Mesenchymal stem cell (in vitro differentiated cells and primary cell): ENCODE results near the gene SMPD3.

Experiments
- DNase-seq: peaks from one replicate; pipeline ENCODE4 v3.0.0-alpha.2; 2013
- H2AFZ ChIP-seq: one replicate; pipeline ENCODE4 v1.6.1; 2013; ENCODE audit warnings: low read depth, mild to moderate bottlenecking, control low read depth, inconsistent platforms, low read length, moderate library complexity
- H2AK5ac ChIP-seq: 2 replicates; pipeline ENCODE4 v1.6.1; 2013; ENCODE audit warnings: low read length, moderate library complexity, mild to moderate bottlenecking, inconsistent platforms; ENCODE audit not compliant: severe bottlenecking
- H2BK120ac ChIP-seq: one replicate; pipeline ENCODE4 v1.6.1; 2013; ENCODE audit warnings: low read depth, mild to moderate bottlenecking, inconsistent platforms, low read length, moderate library complexity
- H2BK12ac ChIP-seq, 2 experiments: one replicate each; pipeline ENCODE4 v1.6.1; 2013; ENCODE audit warnings: inconsistent platforms in 2 of 2, low read length in 2 of 2, mild to moderate bottlenecking in 2 of 2, moderate library complexity in 2 of 2, control low read depth in 1 of 2
- H2BK15ac ChIP-seq: one replicate; pipeline ENCODE4 v1.6.1; 2013; ENCODE audit warnings: mild to moderate bottlenecking, low read depth, inconsistent platforms; ENCODE audit not compliant: poor library complexity, severe bottlenecking
- H2BK5ac ChIP-seq: 2 replicates; pipeline ENCODE4 v1.6.1; 2013; ENCODE audit warnings: low read depth, mild to moderate bottlenecking, low read length, control low read depth, inconsistent platforms; ENCODE audit not compliant: poor library complexity, severe bottlenecking
- H3K14ac ChIP-seq, 2 experiments: one replicate each; pipeline ENCODE4 v1.6.1; 2013; ENCODE audit warnings: inconsistent platforms in 2 of 2, low read length in 2 of 2, control low read depth in 1 of 2, mild to moderate bottlenecking in 1 of 2, moderate library complexity in 1 of 2
- H3K18ac ChIP-seq, 2 experiments: one replicate each; pipeline ENCODE4 v1.6.1; 2013; ENCODE audit warnings: inconsistent platforms in 2 of 2, low read length in 2 of 2, control low read depth in 1 of 2, low read depth in 1 of 2, mild to moderate bottlenecking in 1 of 2
- H3K23ac ChIP-seq, 2 experiments: one replicate each; pipeline ENCODE4 v1.6.1; 2013; ENCODE audit warnings: inconsistent platforms in 2 of 2, low read length in 2 of 2, mild to moderate bottlenecking in 2 of 2, moderate library complexity in 2 of 2, control low read depth in 1 of 2
- H3K27ac ChIP-seq: 2 replicates; pipeline ENCODE4 v1.5.1; 2013; ENCODE audit warnings: mild to moderate bottlenecking, moderate library complexity, low read length, control low read depth, inconsistent platforms; ENCODE audit not compliant: poor library complexity, severe bottlenecking
- H3K27me3 ChIP-seq, 2 experiments: 2 replicates each; pipeline versions ENCODE4 v1.6.1 to v1.7.0; 2013; ENCODE audit warnings: low read length in 2 of 2, mild to moderate bottlenecking in 2 of 2, moderate library complexity in 2 of 2, control low read depth in 1 of 2, inconsistent platforms in 1 of 2; ENCODE audit not compliant: control insufficient read depth in 1 of 2, insufficient read depth in 1 of 2
- H3K36me3 ChIP-seq, 2 experiments: 2 replicates each; pipeline versions ENCODE4 v1.6.1 to v1.7.0; 2013; ENCODE audit warnings: low read length in 2 of 2, control low read depth in 1 of 2, inconsistent platforms in 1 of 2, low read depth in 1 of 2, mild to moderate bottlenecking in 1 of 2; ENCODE audit not compliant: insufficient read depth in 2 of 2, control insufficient read depth in 1 of 2
- H3K4ac ChIP-seq, 2 experiments: one replicate each; pipeline ENCODE4 v1.6.1; 2013; ENCODE audit warnings: inconsistent platforms in 2 of 2, low read length in 2 of 2, mild to moderate bottlenecking in 2 of 2, moderate library complexity in 2 of 2, control low read depth in 1 of 2, low read depth in 1 of 2
- H3K4me1 ChIP-seq: 2 replicates; pipeline ENCODE4 v1.6.1; 2013; ENCODE audit warnings: low read depth, low read length, control low read depth; ENCODE audit not compliant: control insufficient read depth, insufficient read depth
- H3K4me2 ChIP-seq: 2 replicates; pipeline ENCODE4 v1.6.1; 2013; ENCODE audit warnings: low read length, mild to moderate bottlenecking, inconsistent platforms; ENCODE audit not compliant: poor library complexity, severe bottlenecking
- H3K4me3 ChIP-seq, 2 experiments: 2 replicates each; pipeline versions ENCODE4 v1.5.1 to v1.7.0; 2013; ENCODE audit warnings: low read length in 2 of 2, mild to moderate bottlenecking in 2 of 2, control low read depth in 1 of 2, low read depth in 1 of 2; ENCODE audit not compliant: insufficient read depth in 1 of 2
- H3K79me1 ChIP-seq: replicated peaks from 2 replicates; pipeline ENCODE4 v1.6.1; 2013; ENCODE audit warnings: mild to moderate bottlenecking, control low read depth, low read length, inconsistent platforms; ENCODE audit not compliant: poor library complexity, severe bottlenecking
- H3K9ac ChIP-seq: 2 replicates; pipeline ENCODE4 v1.7.0; 2013; ENCODE audit warnings: mild to moderate bottlenecking, low read length, moderate library complexity
- H3K9me3 ChIP-seq: 2 replicates; pipeline ENCODE4 v1.7.0; 2013; ENCODE audit warnings: mild to moderate bottlenecking, low read length; ENCODE audit not compliant: control insufficient read depth
- H4K8ac ChIP-seq: one replicate; pipeline ENCODE4 v1.6.1; 2013; ENCODE audit warnings: inconsistent platforms, mild to moderate bottlenecking, low read length, moderate library complexity
- H4K91ac ChIP-seq: one replicate; pipeline ENCODE4 v1.6.1; 2013; ENCODE audit warnings: mild to moderate bottlenecking, low read length, inconsistent platforms
- WGBS: methylation state at CpG from one replicate; pipeline ENCODE4 v1.1.7; 2013; ENCODE audit warnings: mixed read lengths; 5-methylcytosine and 5-hydroxymethylcytosine counted together

The SMPD3 gene

GRCh38 chr16:68458101-68458500, 9.8 kb upstream of the SMPD3 start:
- peaks cover 41 to 48% of the 10 kb centered on the region in 2 experiments for H3K27me3 ChIP-seq
- WGBS: 92% methylated on average over 3 of the region's 3 CpGs
- H3K79me1 ChIP-seq: no peaks in the 10 kb centered on the region
- no peak overlapping the region for H2BK12ac ChIP-seq
- no peak overlapping the region for H3K18ac ChIP-seq
- H2AK5ac ChIP-seq: no peak overlapping the region
- no peak overlapping the region for H2BK5ac ChIP-seq
- H3K9ac ChIP-seq: no peak overlapping the region
- H3K4ac ChIP-seq: no peak overlapping the region
- no peak overlapping the region for H2BK120ac ChIP-seq
- no peak overlapping the region for H3K27ac ChIP-seq
- no peak overlapping the region for H3K23ac ChIP-seq
- H3K14ac ChIP-seq: no peak overlapping the region
- H3K4me1 ChIP-seq: no peaks in the 10 kb centered on the region
- H3K4me2 ChIP-seq: peak overlapping the region; percentile 6
- H4K8ac ChIP-seq: no peak overlapping the region
- H3K36me3 ChIP-seq: no peaks in the 10 kb centered on the region
- H4K91ac ChIP-seq: no peak overlapping the region
- no peak for DNase-seq
- H2AFZ ChIP-seq: no peak overlapping the region
- peaks cover 5% of the 10 kb centered on the region for H3K9me3 ChIP-seq
- H3K4me3 ChIP-seq: no peak overlapping the region
- H2BK15ac ChIP-seq: no peak overlapping the region

- H2AFZ ChIP-seq: no peak overlapping the region
- H3K14ac ChIP-seq: no peak overlapping the region
- H3K4ac ChIP-seq: no peak overlapping the region
- H3K27ac ChIP-seq: no peak overlapping the region
- no peaks in the 10 kb centered on the region for H3K79me1 ChIP-seq
- no peak overlapping the region for H3K4me2 ChIP-seq
- no peak overlapping the region for H2AK5ac ChIP-seq
- no peak overlapping the region for H2BK15ac ChIP-seq
- no peak overlapping the region for H4K91ac ChIP-seq
- no peaks in the 10 kb centered on the region for H3K4me1 ChIP-seq
- no peak overlapping the region for H3K18ac ChIP-seq
- no peak for DNase-seq
- no peak overlapping the region for H3K4me3 ChIP-seq
- H4K8ac ChIP-seq: no peak overlapping the region
- no peak overlapping the region for H3K9ac ChIP-seq
- H2BK120ac ChIP-seq: no peak overlapping the region
- no peaks in the 10 kb centered on the region for H3K9me3 ChIP-seq
- no peak overlapping the region for H2BK5ac ChIP-seq
- WGBS: 81% methylated on average over 3 of the region's 3 CpGs
- no peak overlapping the region for H2BK12ac ChIP-seq
- H3K36me3 ChIP-seq: no peaks in the 10 kb centered on the region
- peaks cover 39 to 46% of the 10 kb centered on the region in 2 experiments for H3K27me3 ChIP-seq
- no peak overlapping the region for H3K23ac ChIP-seq
Measured at GRCh38 chr16:68455631-68456030, 7.3 kb upstream of the SMPD3 start.

- Histone ChIP-seq H3K79me1 (no peaks in the 10 kb centered on the region), H3K27me3 (peaks cover 35 to 43% of the 10 kb centered on the region in 2 experiments), H3K4me3 (no peak overlapping the region), H3K23ac (no peak overlapping the region), H2BK12ac (no peak overlapping the region), H4K91ac (no peak overlapping the region), H2BK120ac (no peak overlapping the region), H3K4me2 (no peak overlapping the region), H3K18ac (no peak overlapping the region), H4K8ac (no peak overlapping the region), H3K36me3 (no peaks in the 10 kb centered on the region), H3K4ac (no peak overlapping the region), H3K27ac (no peak overlapping the region), H3K14ac (no peak overlapping the region), H3K9ac (no peak overlapping the region), H2AK5ac (no peak overlapping the region), H2AFZ (no peak overlapping the region), H2BK5ac (no peak overlapping the region), H2BK15ac (no peak overlapping the region), H3K4me1 (no peaks in the 10 kb centered on the region), H3K9me3 (no peaks in the 10 kb centered on the region)
- 83% methylated on average over 4 of the region's 5 CpGs for WGBS
- no peak for DNase-seq
Measured at GRCh38 chr16:68454920-68455435, 6.7 kb upstream of the SMPD3 start.

- Histone ChIP-seq H3K27ac (no peak overlapping the region), H3K79me1 (no peaks in the 10 kb centered on the region), H3K4me3 (no peak overlapping the region), H2BK15ac (no peak overlapping the region), H4K8ac (no peak overlapping the region), H2BK12ac (no peak overlapping the region), H3K9ac (no peak overlapping the region), H3K14ac (no peak overlapping the region), H3K27me3 (peaks cover 26 to 41% of the 10 kb centered on the region in 2 experiments), H2BK5ac (no peak overlapping the region), H3K36me3 (no peaks in the 10 kb centered on the region), H3K4me2 (no peak overlapping the region), H2BK120ac (no peak overlapping the region), H3K9me3 (no peaks in the 10 kb centered on the region), H3K4ac (no peak overlapping the region), H3K23ac (no peak overlapping the region), H3K4me1 (peaks cover 4% of the 10 kb centered on the region), H4K91ac (no peak overlapping the region), H2AK5ac (no peak overlapping the region), H2AFZ (no peak overlapping the region), H3K18ac (no peak overlapping the region)
- DNase-seq: no peak
- 73% methylated on average over 2 of the region's 2 CpGs for WGBS
Measured at GRCh38 chr16:68453816-68454215, 5.5 kb upstream of the SMPD3 start.
